HepG2 (cell line): ENCODE data around the gene CDC34. TPM values are rescaled to one million over a fixed set of nuclear protein-coding genes. Genes with fewer than 3 reads are reported as not detected.

ENCODE experiments used
- ARHGAP35 ChIP-seq: sonication (generic); formaldehyde crosslinking; IDR thresholded peaks from 2 replicates; pipeline ENCODE4 v1.9.0; 2022; ENCODE audit warnings: mild to moderate bottlenecking, inconsistent platforms, moderate library complexity, missing genetic modification reagents, borderline replicate concordance
- HNRNPUL1 ChIP-seq: fragments of 200-400 bp; formaldehyde crosslinking; IDR thresholded peaks from 2 replicates; pipeline ENCODE4 v1.6.1; 2017; ENCODE audit warnings: low read depth, mild to moderate bottlenecking, low read length, moderate library complexity
- JARID2 ChIP-seq: sonication (generic); formaldehyde crosslinking; IDR thresholded peaks from 2 replicates; pipeline ENCODE4 v1.8.1; 2023; ENCODE audit warnings: missing genetic modification reagents, inconsistent platforms; ENCODE audit not compliant: insufficient replicate concordance
- PCBP1 ChIP-seq: fragments of 200-400 bp; formaldehyde crosslinking; IDR thresholded peaks from 2 replicates; pipeline ENCODE4 v1.6.1; 2017; ENCODE audit warnings: mild to moderate bottlenecking, low read depth, low read length, borderline replicate concordance
- RBFOX2 ChIP-seq: fragments of 200-400 bp; formaldehyde crosslinking; IDR thresholded peaks from 2 replicates; pipeline ENCODE4 v1.6.1; 2017; ENCODE audit warnings: low read depth, mild to moderate bottlenecking, low read length
- ZMAT5 ChIP-seq: sonication (generic); formaldehyde crosslinking; IDR thresholded peaks from 2 replicates; pipeline ENCODE4 v1.5.0; 2020; ENCODE audit warnings: mild to moderate bottlenecking, low read depth, missing genetic modification reagents, borderline replicate concordance
- ZMYM4 ChIP-seq: sonication (generic); formaldehyde crosslinking; IDR thresholded peaks from 2 replicates; pipeline ENCODE4 v1.8.1; 2023; ENCODE audit warnings: mild to moderate bottlenecking, missing genetic modification reagents
- ZNF354B ChIP-seq: sonication (generic); formaldehyde crosslinking; IDR thresholded peaks from 2 replicates; pipeline ENCODE4 v1.8.0; 2022; ENCODE audit warnings: mild to moderate bottlenecking, missing genetic modification reagents
- ZNF557 ChIP-seq: sonication (generic); formaldehyde crosslinking; IDR thresholded peaks from 2 replicates; pipeline ENCODE4 v1.4.0; 2020; ENCODE audit warnings: missing genetic modification reagents
- polyA plus RNA-seq, 8 experiments: library from polyadenylated mRNA; depleted of rRNA in 3 of 8; stranded (reverse) in 7 of 8; unstranded in 1 of 8; fragments of >200 nt; fragmentation: Illumina TruSeq in 4 of 8; extraction: Trizol in 4 of 8; gene quantifications; 2 replicates each; pipeline versions ENCODE4 v1.2.1 to v1.2.3, GENCODE V29; 2011 to 2016; ENCODE audit warnings: low read depth in 4 of 8, missing spikeins in 1 of 8, mixed read lengths in 1 of 8; ENCODE audit not compliant: insufficient read depth in 1 of 8
- total RNA-seq, 5 experiments: library from RNA; depleted of rRNA; stranded (reverse); fragments of >200 nt; fragmentation: Illumina TruSeq; extraction: Trizol; gene quantifications; 2 replicates each; pipeline ENCODE4 v1.2.3, GENCODE V29; 2016; ENCODE audit warnings: low read depth in 1 of 5
- TF ChIP-seq, protein P1 (sequence below): sonication (generic); formaldehyde crosslinking; IDR thresholded peaks from 2 replicates; pipeline ENCODE4 v1.4.0; 2020; ENCODE audit warnings: missing genetic modification reagents
- TF ChIP-seq, protein P2 (sequence below): IDR thresholded peaks from 2 replicates; pipeline ENCODE4 v1.4.0; 2020; ENCODE audit warnings: mild to moderate bottlenecking, missing genetic modification reagents
- TF ChIP-seq, protein P3 (sequence below): sonication (generic); formaldehyde crosslinking; IDR thresholded peaks from 2 replicates; pipeline ENCODE4 v1.8.0; 2022; ENCODE audit warnings: missing genetic modification reagents, mild to moderate bottlenecking, moderate library complexity, borderline replicate concordance
- TF ChIP-seq, protein P4 (sequence below): sonication (generic); formaldehyde crosslinking; IDR thresholded peaks from 2 replicates; pipeline ENCODE4 v1.4.0; 2020; ENCODE audit warnings: missing genetic modification reagents

The CDC34 gene
- total and polyA plus RNA-seq, 2 of the 13 experiments (the other 11 are each of a cell fraction or from before 2014, with no cell fraction given), result 138 to 150 TPM

GRCh38 chr19:591099-591958 lies 59.8 kb downstream of the CDC34 start (continued):
- TF ChIP-seq, protein P1, sequence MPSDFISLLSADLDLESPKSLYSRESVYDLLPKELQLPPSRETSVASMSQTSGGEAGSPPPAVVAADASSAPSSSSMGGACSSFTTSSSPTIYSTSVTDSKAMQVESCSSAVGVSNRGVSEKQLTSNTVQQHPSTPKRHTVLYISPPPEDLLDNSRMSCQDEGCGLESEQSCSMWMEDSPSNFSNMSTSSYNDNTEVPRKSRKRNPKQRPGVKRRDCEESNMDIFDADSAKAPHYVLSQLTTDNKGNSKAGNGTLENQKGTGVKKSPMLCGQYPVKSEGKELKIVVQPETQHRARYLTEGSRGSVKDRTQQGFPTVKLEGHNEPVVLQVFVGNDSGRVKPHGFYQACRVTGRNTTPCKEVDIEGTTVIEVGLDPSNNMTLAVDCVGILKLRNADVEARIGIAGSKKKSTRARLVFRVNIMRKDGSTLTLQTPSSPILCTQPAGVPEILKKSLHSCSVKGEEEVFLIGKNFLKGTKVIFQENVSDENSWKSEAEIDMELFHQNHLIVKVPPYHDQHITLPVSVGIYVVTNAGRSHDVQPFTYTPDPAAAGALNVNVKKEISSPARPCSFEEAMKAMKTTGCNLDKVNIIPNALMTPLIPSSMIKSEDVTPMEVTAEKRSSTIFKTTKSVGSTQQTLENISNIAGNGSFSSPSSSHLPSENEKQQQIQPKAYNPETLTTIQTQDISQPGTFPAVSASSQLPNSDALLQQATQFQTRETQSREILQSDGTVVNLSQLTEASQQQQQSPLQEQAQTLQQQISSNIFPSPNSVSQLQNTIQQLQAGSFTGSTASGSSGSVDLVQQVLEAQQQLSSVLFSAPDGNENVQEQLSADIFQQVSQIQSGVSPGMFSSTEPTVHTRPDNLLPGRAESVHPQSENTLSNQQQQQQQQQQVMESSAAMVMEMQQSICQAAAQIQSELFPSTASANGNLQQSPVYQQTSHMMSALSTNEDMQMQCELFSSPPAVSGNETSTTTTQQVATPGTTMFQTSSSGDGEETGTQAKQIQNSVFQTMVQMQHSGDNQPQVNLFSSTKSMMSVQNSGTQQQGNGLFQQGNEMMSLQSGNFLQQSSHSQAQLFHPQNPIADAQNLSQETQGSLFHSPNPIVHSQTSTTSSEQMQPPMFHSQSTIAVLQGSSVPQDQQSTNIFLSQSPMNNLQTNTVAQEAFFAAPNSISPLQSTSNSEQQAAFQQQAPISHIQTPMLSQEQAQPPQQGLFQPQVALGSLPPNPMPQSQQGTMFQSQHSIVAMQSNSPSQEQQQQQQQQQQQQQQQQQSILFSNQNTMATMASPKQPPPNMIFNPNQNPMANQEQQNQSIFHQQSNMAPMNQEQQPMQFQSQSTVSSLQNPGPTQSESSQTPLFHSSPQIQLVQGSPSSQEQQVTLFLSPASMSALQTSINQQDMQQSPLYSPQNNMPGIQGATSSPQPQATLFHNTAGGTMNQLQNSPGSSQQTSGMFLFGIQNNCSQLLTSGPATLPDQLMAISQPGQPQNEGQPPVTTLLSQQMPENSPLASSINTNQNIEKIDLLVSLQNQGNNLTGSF, result peak; percentile 92
- TF ChIP-seq ZNF557 (CRISPR knock-in tag), result peak; percentile 84; the same call in 1 of the 2 replicates
- TF ChIP-seq JARID2 (CRISPR knock-in tag), result peak; percentile 23
- no peak for TF ChIP-seq RBFOX2
- TF ChIP-seq ZNF354B (CRISPR knock-in tag), result no peak
- no peak for TF ChIP-seq HNRNPUL1
- TF ChIP-seq ZMYM4, result 0 out of 2 replicates have a peak, but pooled peaks have one; percentile 34
- TF ChIP-seq, protein P2, sequence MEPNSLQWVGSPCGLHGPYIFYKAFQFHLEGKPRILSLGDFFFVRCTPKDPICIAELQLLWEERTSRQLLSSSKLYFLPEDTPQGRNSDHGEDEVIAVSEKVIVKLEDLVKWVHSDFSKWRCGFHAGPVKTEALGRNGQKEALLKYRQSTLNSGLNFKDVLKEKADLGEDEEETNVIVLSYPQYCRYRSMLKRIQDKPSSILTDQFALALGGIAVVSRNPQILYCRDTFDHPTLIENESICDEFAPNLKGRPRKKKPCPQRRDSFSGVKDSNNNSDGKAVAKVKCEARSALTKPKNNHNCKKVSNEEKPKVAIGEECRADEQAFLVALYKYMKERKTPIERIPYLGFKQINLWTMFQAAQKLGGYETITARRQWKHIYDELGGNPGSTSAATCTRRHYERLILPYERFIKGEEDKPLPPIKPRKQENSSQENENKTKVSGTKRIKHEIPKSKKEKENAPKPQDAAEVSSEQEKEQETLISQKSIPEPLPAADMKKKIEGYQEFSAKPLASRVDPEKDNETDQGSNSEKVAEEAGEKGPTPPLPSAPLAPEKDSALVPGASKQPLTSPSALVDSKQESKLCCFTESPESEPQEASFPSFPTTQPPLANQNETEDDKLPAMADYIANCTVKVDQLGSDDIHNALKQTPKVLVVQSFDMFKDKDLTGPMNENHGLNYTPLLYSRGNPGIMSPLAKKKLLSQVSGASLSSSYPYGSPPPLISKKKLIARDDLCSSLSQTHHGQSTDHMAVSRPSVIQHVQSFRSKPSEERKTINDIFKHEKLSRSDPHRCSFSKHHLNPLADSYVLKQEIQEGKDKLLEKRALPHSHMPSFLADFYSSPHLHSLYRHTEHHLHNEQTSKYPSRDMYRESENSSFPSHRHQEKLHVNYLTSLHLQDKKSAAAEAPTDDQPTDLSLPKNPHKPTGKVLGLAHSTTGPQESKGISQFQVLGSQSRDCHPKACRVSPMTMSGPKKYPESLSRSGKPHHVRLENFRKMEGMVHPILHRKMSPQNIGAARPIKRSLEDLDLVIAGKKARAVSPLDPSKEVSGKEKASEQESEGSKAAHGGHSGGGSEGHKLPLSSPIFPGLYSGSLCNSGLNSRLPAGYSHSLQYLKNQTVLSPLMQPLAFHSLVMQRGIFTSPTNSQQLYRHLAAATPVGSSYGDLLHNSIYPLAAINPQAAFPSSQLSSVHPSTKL (CRISPR knock-in tag), result peak; percentile 40; the same call in 1 of the 2 replicates
- TF ChIP-seq, protein P3, sequence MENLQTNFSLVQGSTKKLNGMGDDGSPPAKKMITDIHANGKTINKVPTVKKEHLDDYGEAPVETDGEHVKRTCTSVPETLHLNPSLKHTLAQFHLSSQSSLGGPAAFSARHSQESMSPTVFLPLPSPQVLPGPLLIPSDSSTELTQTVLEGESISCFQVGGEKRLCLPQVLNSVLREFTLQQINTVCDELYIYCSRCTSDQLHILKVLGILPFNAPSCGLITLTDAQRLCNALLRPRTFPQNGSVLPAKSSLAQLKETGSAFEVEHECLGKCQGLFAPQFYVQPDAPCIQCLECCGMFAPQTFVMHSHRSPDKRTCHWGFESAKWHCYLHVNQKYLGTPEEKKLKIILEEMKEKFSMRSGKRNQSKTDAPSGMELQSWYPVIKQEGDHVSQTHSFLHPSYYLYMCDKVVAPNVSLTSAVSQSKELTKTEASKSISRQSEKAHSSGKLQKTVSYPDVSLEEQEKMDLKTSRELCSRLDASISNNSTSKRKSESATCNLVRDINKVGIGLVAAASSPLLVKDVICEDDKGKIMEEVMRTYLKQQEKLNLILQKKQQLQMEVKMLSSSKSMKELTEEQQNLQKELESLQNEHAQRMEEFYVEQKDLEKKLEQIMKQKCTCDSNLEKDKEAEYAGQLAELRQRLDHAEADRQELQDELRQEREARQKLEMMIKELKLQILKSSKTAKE, result 0 out of 2 replicates have a peak, but pooled peaks have one; percentile 18
- TF ChIP-seq PCBP1, result 0 out of 2 replicates have a peak, but pooled peaks have one; percentile 57
- no peak for TF ChIP-seq ZMAT5 (CRISPR knock-in tag)
- TF ChIP-seq, protein P4, sequence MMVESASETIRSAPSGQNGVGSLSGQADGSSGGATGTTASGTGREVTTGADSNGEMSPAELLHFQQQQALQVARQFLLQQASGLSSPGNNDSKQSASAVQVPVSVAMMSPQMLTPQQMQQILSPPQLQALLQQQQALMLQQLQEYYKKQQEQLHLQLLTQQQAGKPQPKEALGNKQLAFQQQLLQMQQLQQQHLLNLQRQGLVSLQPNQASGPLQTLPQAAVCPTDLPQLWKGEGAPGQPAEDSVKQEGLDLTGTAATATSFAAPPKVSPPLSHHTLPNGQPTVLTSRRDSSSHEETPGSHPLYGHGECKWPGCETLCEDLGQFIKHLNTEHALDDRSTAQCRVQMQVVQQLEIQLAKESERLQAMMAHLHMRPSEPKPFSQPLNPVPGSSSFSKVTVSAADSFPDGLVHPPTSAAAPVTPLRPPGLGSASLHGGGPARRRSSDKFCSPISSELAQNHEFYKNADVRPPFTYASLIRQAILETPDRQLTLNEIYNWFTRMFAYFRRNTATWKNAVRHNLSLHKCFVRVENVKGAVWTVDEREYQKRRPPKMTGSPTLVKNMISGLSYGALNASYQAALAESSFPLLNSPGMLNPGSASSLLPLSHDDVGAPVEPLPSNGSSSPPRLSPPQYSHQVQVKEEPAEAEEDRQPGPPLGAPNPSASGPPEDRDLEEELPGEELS, result 0 out of 2 replicates have a peak, but pooled peaks have one; percentile 13
- TF ChIP-seq ARHGAP35, result peak; percentile 55; the same call in 1 of the 2 replicates
